GM18951 (cell line): ENCODE results near the gene CPN2.

Source experiments
- POLR2A ChIP-seq: IDR thresholded peaks from 4 replicates; pipeline ENCODE4 v1.6.1; 2011; ENCODE audit warnings: mild to moderate bottlenecking; ENCODE audit not compliant: insufficient read length, insufficient read depth; ENCODE audit errors: extremely low read depth
- in situ Hi-C: fragments of 300-500 bp; cut with MboI; formaldehyde crosslinking; loops from one replicate; pipeline ENCODE4 v1.12.0; 2022; ENCODE audit warnings: low sequenced_read_pairs, mixed read lengths, inconsistent platforms; ENCODE audit not compliant: unreplicated experiment

Gene CPN2

DNA sequence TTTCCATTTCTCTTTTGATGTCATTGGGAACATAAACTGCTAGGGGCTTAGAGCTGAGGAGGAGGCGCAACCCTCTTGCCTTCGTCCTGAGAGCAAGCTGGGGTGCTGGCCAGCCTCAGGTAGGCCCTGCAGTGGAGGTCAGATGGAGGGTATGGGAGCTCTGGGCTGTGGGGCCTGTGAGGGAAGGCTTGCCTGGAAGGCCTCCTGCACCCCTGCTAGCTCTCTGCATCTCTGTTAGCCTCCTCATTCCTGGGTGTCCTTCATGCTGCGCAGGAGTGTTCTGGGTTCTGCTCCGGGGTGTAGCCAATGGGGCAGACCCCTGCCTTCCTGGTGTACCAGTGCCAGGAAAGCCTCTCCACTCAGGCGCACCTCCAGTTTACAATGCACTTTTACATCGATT lies 36.1 kb upstream of the CPN2 start:
- in situ Hi-C loops, result no loop called here
- TF ChIP-seq POLR2A, result no peak

DNA sequence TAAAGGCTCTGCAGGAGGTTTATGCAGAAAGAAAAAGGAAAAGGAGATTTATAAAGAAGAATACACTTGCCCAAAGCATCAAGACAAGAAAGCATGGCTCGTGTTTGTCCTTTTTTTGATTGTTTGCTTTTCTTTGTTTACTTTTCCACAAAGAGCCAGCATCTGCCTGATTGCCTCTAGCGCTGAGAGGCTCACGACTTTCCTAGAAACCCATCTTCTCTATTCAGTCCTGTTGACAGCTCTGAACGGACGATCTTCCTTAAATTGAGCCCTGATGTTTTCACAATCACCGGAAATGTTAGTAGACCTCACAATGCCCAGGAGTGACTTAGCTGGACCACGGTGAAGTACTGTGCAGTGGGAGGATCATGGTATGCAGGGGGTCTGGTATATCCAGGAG lies 35.5 kb upstream of the CPN2 start:
- in situ Hi-C loops, result no loop called here
- no peak for TF ChIP-seq POLR2A

DNA sequence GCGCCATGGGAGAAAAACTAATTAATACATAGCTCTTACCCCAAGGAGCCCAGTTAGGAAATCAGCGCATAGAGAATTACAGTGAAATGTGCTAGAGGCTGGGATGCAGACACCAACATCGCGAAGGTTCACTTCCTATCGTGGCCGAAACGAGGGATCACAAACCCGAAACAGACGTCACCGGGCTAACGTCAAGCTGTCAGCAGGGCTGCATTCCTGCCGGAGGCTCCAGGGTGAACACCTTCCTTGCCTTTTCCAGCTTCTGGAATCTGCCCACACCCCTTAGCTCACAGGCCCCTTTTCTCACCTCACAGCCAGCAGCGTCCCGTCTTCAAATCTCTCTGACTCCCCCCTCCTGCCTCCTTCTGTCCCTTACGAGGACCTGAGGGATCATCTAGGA lies 34.9 kb upstream of the CPN2 start:
- TF ChIP-seq POLR2A, result no peak
- in situ Hi-C loops, result no loop called here

DNA sequence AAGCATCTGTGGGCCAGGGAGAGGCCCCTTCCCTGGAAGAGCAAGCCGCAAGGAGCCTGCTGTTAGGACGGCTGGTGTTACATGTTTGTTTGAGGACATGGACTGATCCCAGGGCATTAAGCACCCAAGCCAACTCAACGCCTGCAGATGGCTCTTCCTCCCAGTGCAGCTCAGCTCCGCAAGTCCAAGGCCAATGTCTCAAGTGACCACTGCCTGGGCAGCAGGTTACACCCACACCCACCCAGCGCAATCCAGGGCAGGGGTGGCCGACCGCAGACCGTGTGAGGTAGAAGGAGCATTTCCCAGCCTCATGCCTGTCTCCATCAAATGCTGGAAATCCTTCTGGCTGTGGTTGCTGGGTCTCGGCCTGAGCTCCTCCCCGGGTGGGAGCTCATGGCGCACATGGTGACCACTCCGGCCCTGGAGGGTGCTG lies 33.5 kb upstream of the CPN2 start:
- in situ Hi-C loops, result no loop called here
- no peak for TF ChIP-seq POLR2A

DNA sequence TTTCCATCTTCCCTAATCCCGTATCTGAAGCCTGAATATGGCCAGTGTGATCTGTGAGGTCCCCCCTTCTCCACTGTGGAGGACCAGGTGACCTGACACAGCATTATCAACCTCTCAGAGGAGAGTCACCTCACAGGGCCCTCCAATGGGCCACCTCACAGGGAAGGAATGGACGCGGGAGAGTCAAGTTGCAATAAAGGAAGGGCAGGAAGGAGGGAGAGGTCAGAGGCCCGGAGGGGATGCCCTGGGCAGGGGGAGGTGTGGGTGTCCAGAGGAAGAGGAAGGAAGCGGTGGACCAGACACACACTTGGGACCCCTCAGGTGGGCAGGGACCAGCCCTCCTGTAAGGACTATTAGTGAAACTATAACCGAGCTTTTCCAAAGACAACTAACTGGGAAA lies 33.0 kb upstream of the CPN2 start:
- TF ChIP-seq POLR2A, result no peak

DNA sequence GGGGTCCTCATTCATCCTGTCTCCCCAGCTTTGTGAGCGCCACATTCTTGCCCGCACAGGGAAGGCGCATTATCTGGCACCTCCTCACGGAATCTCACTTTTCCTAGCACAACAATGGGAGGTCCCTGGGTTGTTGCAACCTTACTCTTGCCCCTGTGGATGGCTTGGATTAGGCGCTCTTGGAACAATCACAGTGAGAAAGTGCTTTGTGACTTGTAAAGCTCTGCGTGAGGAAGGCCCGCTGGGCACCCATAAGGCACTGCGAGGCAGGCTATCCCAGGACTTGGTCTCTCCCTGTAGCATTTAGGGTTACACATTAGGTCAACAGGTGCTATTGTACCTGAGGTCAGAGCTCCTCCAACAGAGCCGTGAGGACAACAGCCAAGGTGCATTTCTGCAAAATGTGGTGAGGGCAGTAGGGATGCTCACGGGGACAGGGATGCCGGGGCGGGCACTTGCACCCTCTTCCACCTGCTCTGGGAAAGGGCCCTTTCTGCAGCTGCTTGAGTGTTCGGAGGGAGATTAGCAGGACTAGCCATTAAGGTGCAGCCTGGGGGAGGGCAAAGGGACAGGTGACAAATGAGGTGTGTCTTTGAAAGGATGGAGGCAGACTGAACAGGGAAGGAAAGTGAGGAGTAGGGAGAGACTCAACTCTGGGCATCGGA lies 32.3 kb upstream of the CPN2 start:
- TF ChIP-seq POLR2A, result no peak
- in situ Hi-C loops, result no loop called here

More for the DNA sequence above, 33.0 kb upstream of the CPN2 start:
- in situ Hi-C loops, result no loop called here

DNA sequence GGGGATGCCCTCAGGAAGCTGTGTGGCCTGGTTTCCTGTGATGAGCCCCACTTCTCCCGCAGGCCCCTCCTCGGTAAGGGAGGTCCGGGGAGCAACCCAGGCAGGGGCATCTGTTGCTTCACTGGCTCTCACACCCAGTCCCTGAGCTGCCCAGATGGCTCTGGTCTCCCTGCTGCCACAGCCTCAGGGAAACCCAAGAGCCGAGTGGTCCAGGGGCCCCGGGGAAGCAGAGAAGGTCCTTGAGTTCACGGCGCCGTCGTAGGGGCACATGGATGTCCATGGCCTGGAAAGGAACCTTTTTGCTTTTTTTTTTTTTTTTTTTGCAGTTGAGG lies 31.7 kb upstream of the CPN2 start:
- no peak for TF ChIP-seq POLR2A

DNA sequence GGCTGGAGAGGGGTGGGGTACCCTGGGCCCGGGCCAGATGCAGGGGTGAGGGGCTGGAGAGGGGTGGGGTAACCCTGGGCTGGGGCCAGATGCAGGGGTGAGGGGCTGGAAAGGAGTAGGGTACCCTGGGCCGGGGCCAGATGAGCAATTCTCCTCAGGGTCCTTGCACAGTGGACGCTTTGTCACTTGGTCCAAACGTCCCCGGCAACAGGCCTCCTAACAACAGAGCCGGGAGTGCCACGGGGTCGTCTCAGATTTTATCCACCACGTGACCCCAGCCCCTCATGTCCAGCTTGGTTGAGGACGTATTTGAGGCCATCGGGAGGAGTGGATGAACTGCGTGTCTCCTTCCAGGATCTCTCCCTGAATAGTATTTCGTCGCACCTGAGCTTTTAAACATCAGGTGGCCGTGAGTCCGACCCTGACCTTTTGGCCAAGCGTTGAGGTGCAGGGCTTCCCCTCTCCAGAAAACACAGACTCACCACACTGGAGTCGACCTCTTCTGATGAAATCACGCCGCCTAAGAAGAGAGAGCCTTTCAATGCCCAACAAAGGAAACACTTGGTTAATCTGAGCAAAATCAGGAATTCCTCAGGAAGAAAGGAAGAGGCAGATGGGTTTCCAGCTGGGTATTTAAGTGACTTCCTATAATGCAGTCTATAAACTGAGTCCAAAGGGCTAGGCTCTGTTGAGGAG lies 31.2 kb upstream of the CPN2 start:
- in situ Hi-C loops, result no loop called here
- TF ChIP-seq POLR2A, result no peak

More for the DNA sequence above, 31.7 kb upstream of the CPN2 start:
- in situ Hi-C loops, result no loop called here

DNA sequence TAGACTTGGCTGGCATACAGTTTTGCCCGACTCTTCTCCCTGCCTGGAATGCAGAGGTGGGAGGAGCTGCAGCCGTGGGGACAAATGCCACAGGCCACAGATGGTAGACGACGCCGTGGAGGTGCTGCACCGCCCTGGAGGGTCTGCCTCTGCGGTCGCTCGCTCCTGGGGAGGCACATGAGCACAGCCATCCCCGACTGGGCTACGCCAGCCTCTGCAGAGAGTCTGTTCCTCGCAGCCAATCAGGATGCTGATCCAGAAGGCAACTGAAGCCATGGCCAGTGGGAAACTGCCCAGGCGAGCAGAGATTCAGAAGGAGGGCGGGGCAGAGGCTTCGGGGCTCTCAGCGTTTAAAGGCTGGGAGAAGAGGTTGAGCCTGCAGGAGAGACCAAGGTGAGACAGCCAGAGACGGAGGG lies 30.3 kb upstream of the CPN2 start:
- TF ChIP-seq POLR2A, result no peak
- in situ Hi-C loops, result no loop called here

DNA sequence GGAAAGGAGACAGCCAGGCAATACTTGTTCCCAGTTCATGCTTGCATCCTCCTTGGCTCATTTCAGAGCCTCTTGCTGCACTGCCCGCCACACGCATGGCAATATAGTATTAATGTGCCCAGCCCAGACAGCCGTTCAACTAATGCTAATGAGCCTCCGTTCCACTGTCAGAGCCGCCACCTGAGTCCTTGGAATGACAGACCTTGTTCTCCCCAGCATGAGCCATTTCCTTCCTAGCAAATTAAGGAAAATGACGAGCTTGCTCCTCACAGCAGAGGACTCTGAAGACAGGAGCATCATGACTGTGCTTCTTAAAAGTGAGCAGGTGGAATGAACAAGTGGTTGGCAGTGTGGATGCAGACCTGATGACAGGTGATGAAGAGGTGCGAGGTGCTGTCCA lies 29.2 kb upstream of the CPN2 start:
- TF ChIP-seq POLR2A, result no peak
- in situ Hi-C loops, result no loop called here

DNA sequence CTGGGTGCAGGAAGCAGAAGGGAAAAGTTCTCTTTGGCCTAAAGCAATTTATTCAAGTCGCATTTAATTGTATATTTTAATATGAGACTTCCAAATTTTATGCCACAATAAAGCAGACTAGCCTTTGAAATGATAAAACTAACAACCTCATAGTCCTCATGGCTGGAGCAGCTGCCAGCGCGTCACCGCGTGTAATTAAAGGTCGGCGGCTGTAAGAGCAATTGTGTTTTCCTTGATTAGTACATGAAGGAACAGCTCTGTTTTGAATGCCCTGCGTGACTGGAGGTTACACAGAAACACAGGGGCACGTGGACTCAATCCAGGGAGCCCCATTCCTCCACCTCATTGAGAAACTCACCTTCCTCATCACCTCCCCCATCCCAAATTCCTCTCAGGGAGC lies 28.5 kb upstream of the CPN2 start:
- TF ChIP-seq POLR2A, result no peak
- in situ Hi-C loops, result no loop called here

DNA sequence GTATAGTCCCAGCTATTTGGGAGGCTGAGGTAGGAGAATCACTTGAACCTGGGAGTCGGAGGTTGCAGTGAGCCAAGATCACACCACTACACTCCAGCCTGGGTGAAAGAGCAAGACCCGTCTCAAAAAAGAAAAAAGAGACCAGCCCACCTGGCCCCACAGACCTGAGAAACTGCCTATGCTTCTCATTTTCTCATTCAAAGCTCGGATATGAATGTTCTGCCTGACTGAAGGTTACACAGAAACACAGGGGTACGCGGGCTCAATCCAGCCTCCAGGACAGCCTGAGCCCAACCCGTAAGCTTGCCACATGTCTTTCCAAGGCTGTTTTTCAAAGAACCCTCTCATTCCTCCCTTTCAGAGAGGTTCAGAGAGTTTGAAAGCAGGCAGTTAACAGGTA lies 28.1 kb upstream of the CPN2 start:
- no peak for TF ChIP-seq POLR2A

DNA sequence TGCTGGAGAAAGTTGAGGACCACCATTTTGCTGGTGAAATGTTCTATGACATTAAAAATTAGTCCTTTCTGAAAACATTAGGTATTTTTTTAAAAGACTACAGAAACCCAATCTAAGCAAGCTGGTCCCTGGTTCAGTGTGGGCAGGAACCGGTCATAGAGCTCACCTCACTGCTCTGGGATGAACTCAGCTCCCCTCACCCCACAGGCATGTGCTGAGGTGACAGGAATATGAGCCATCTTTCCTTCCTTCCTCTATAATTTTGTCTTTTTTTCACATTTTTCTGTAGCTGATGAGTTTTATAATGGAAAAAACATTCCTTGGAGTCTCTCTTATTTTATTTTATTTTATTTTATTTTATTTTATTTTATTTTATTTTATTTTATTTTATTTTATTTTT lies 26.6 kb upstream of the CPN2 start:
- in situ Hi-C loops, result no loop called here
- no peak for TF ChIP-seq POLR2A

More for the DNA sequence above, 28.1 kb upstream of the CPN2 start:
- in situ Hi-C loops, result no loop called here

DNA sequence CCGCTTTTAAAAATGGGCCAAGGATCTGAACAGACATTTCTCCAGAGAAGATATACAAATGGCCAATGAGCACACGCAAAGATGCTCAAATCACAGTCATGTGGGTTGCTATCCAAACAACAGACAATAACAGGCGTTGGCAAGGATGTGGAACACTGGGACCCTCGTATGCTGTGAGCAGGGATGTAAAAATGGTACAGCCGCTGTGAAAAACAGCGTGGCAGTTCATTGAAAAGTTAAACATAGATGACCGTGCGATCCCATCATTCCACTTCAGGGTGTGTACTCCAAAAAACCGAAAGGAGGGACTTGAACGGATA lies 25.1 kb upstream of the CPN2 start:
- no peak for TF ChIP-seq POLR2A
- in situ Hi-C loops, result no loop called here
